GM23248 (cell line): Measurements from ENCODE around the gene STX18. TPM values are rescaled to one million over a fixed set of nuclear protein-coding genes. Genes with fewer than 3 reads are reported as not detected.

Experiments
- DNase-seq: peaks from one replicate; pipeline ENCODE4 v3.0.0-alpha.2; 2015
- H2AFZ ChIP-seq: fragments of 200-600 bp; sonication (generic); 2 replicates; pipeline ENCODE4 v1.6.1; 2016; ENCODE audit warnings: antibody characterized with exemption
- H3F3A ChIP-seq: fragments of 200-600 bp; sonication (generic); 2 replicates; pipeline ENCODE4 v1.6.1; 2016; ENCODE audit warnings: mild to moderate bottlenecking, antibody characterized with exemption, mixed run types; ENCODE audit not compliant: insufficient read depth
- H3K27ac ChIP-seq: fragments of 200-600 bp; sonication (generic); 2 replicates; pipeline ENCODE4 v1.5.1; 2016; ENCODE audit warnings: mild to moderate bottlenecking
- H3K27me3 ChIP-seq: fragments of 200-600 bp; sonication (generic); replicated peaks from 2 replicates; pipeline ENCODE4 v1.6.1; 2016; ENCODE audit warnings: mild to moderate bottlenecking; ENCODE audit not compliant: insufficient read depth
- H3K36me3 ChIP-seq: fragments of 200-600 bp; sonication (generic); 2 replicates; pipeline ENCODE4 v1.6.1; 2016; ENCODE audit warnings: low read depth, mild to moderate bottlenecking
- H3K4me1 ChIP-seq: fragments of 200-600 bp; sonication (generic); 2 replicates; pipeline ENCODE4 v1.6.1; 2016; ENCODE audit warnings: mild to moderate bottlenecking; ENCODE audit not compliant: insufficient read depth
- H3K4me2 ChIP-seq: fragments of 200-600 bp; sonication (generic); one replicate; pipeline ENCODE4 v1.6.1; 2016; ENCODE audit warnings: mild to moderate bottlenecking; ENCODE audit not compliant: unreplicated experiment
- H3K4me3 ChIP-seq: fragments of 200-600 bp; sonication (generic); 2 replicates; pipeline ENCODE4 v1.5.1; 2016; ENCODE audit warnings: mild to moderate bottlenecking
- H3K79me2 ChIP-seq: fragments of 200-600 bp; sonication (generic); 2 replicates; pipeline ENCODE4 v1.6.1; 2016; ENCODE audit warnings: mild to moderate bottlenecking; ENCODE audit not compliant: insufficient read depth
- H3K9ac ChIP-seq: fragments of 200-600 bp; sonication (generic); 2 replicates; pipeline ENCODE4 v1.6.1; 2016; ENCODE audit warnings: mild to moderate bottlenecking
- H3K9me2 ChIP-seq: fragments of 200-600 bp; sonication (generic); 2 replicates; pipeline ENCODE4 v1.6.1; 2016; ENCODE audit warnings: mixed run types, mild to moderate bottlenecking, moderate library complexity; ENCODE audit not compliant: insufficient read depth
- H3K9me3 ChIP-seq: fragments of 200-600 bp; sonication (generic); one replicate; pipeline ENCODE4 v1.6.1; 2017; ENCODE audit warnings: low read depth
- H4K20me1 ChIP-seq: fragments of 200-600 bp; sonication (generic); 2 replicates; pipeline ENCODE4 v1.6.0; 2016; ENCODE audit not compliant: insufficient read depth
- EZH2 ChIP-seq: fragments of 200-600 bp; sonication (generic); IDR thresholded peaks from 2 replicates; pipeline ENCODE4 v1.6.1; 2018; ENCODE audit warnings: antibody characterized with exemption, mild to moderate bottlenecking; ENCODE audit not compliant: insufficient read depth, poor library complexity, severe bottlenecking
- EZH2phosphoT487 ChIP-seq: fragments of 200-600 bp; sonication (generic); IDR thresholded peaks from 2 replicates; pipeline ENCODE4 v1.6.1; 2018; ENCODE audit warnings: antibody characterized with exemption, moderate library complexity, mild to moderate bottlenecking, low read depth; ENCODE audit not compliant: insufficient read depth
- WGBS, 2 experiments: methylation state at CpG; one replicate each; pipeline ENCODE4 v1.1.6; 2015 to 2017; ENCODE audit warnings: low lambda C conversion rate in 2 of 2, low coverage in 1 of 2; ENCODE audit errors: missing lambda C conversion rate in 2 of 2; 5-methylcytosine and 5-hydroxymethylcytosine counted together
- in situ Hi-C: fragments of 300-500 bp; cut with MboI; formaldehyde crosslinking; loops from 2 replicates; pipeline ENCODE4 v1.15.0; 2020
- polyA plus RNA-seq: library from polyadenylated mRNA; unstranded; fragments of >200 nt; fragmentation: Nextera tagmentation; extraction: Ambion mirVana; gene quantifications from 2 replicates; pipeline ENCODE4 v1.2.1, GENCODE V29; 2016
- total RNA-seq: library from RNA; depleted of rRNA; stranded (reverse); fragments of >200 nt; shearing (Covaris generic); gene quantifications from 2 replicates; pipeline ENCODE4 v1.2.3, GENCODE V29; 2014

STX18 gene
- total and polyA plus RNA-seq, 2 experiments from 2014 or later, result 39.2 to 42.6 TPM

- no peak overlapping the region for H3K27ac ChIP-seq
- no peaks in the 10 kb centered on the region for H3K9me3 ChIP-seq
- no peaks in the 10 kb centered on the region for H3F3A ChIP-seq
- DNase-seq, result no peak
- in situ Hi-C loops, result no loop called here
- no peaks in the 10 kb centered on the region for H3K27me3 ChIP-seq
- H3K4me2 ChIP-seq, result no peak overlapping the region
- no peaks in the 10 kb centered on the region for H3K36me3 ChIP-seq
- no peak overlapping the region for H3K9ac ChIP-seq
- peaks cover 100% of the 10 kb centered on the region for H3K79me2 ChIP-seq
- H4K20me1 ChIP-seq, result 0 out of 2 replicates have a peak, but pooled peaks cover 5% of the 10 kb centered on the region
- no peaks in the 10 kb centered on the region for H3K9me2 ChIP-seq
- no peak overlapping the region for H3K4me3 ChIP-seq
- H2AFZ ChIP-seq, result no peak overlapping the region
- no peak for TF ChIP-seq EZH2
- no peak for TF ChIP-seq EZH2phosphoT487
- H3K4me1 ChIP-seq, result peaks cover 13% of the 10 kb centered on the region
These were observed 6.3 kb downstream of the STX18 start for GRCh38 chr4:4535590-4535989.

GRCh38 chr4:4534515-4535145 is 7.2 kb downstream of the STX18 start:
- H3K27ac ChIP-seq, result no peak overlapping the region
- TF ChIP-seq EZH2phosphoT487 (no peak), EZH2 (no peak)
- H3K9me2 ChIP-seq, result no peaks in the 10 kb centered on the region
- no peaks in the 10 kb centered on the region for H3K9me3 ChIP-seq
- no peaks in the 10 kb centered on the region for H3K27me3 ChIP-seq
- H3K4me3 ChIP-seq, result no peak overlapping the region
- WGBS, 2 experiments, result 95 to 97% methylated on average over 9 of the region's 9 CpGs
- no peaks in the 10 kb centered on the region for H3K36me3 ChIP-seq
- no peak for DNase-seq
- peaks cover 100% of the 10 kb centered on the region for H3K79me2 ChIP-seq
- H3K9ac ChIP-seq, result no peak overlapping the region
- H3K4me2 ChIP-seq, result no peak overlapping the region
- in situ Hi-C loops, result no loop called here
- peaks cover 4% of the 10 kb centered on the region for H3K4me1 ChIP-seq
- H2AFZ ChIP-seq, result no peak overlapping the region
- H4K20me1 ChIP-seq, result 0 out of 2 replicates have a peak, but pooled peaks cover 5% of the 10 kb centered on the region
- H3F3A ChIP-seq, result no peaks in the 10 kb centered on the region

GRCh38 chr4:4533461-4534169 is 8.2 kb downstream of the STX18 start:
- H3K4me3 ChIP-seq, result no peak overlapping the region
- 0 out of 2 replicates have a peak, but pooled peaks cover 5% of the 10 kb centered on the region for H4K20me1 ChIP-seq
- H3K79me2 ChIP-seq, result peaks cover 100% of the 10 kb centered on the region
- H3K9me3 ChIP-seq, result no peaks in the 10 kb centered on the region
- H3K36me3 ChIP-seq, result no peaks in the 10 kb centered on the region
- H3K27ac ChIP-seq, result no peak overlapping the region
- DNase-seq, result no peak
- no peak overlapping the region for H3K4me2 ChIP-seq
- H3K4me1 ChIP-seq, result no peaks in the 10 kb centered on the region
- TF ChIP-seq EZH2phosphoT487, result no peak
- TF ChIP-seq EZH2, result no peak
- no peaks in the 10 kb centered on the region for H3K27me3 ChIP-seq
- in situ Hi-C loops, result no loop called here
- H2AFZ ChIP-seq, result no peak overlapping the region
- H3F3A ChIP-seq, result no peaks in the 10 kb centered on the region
- H3K9ac ChIP-seq, result no peak overlapping the region
- H3K9me2 ChIP-seq, result no peaks in the 10 kb centered on the region
- WGBS, 2 experiments, result 94% methylated on average over 8 of the region's 8 CpGs

- H4K20me1 ChIP-seq, result 0 out of 2 replicates have a peak, but pooled peaks cover 5% of the 10 kb centered on the region
These were observed 9.3 kb downstream of the STX18 start for GRCh38 chr4:4532371-4533154.

More at GRCh38 chr4:4532371-4533154, 9.3 kb downstream of the STX18 start:
- Histone ChIP-seq H3K9me2 (no peaks in the 10 kb centered on the region), H3K4me2 (no peak overlapping the region), H3K27me3 (no peaks in the 10 kb centered on the region), H3K9ac (no peak overlapping the region), H3K27ac (no peak overlapping the region), H3K4me1 (no peaks in the 10 kb centered on the region), H2AFZ (no peak overlapping the region), H3K9me3 (no peaks in the 10 kb centered on the region), H3K79me2 (peaks cover 98% of the 10 kb centered on the region), H3K36me3 (no peaks in the 10 kb centered on the region), H3F3A (no peaks in the 10 kb centered on the region), H3K4me3 (no peak overlapping the region)
- no peak for DNase-seq
- in situ Hi-C loops, result no loop called here
- WGBS, 2 experiments, result 99% methylated on average over 3 of the region's 3 CpGs
- TF ChIP-seq EZH2phosphoT487 (no peak), EZH2 (no peak)
